Measurements from ENCODE around the gene CBLL2.

GRCh38 chrX:22310779-22311178 lies 38.1 kb downstream of the CBLL2 start:
- no peak for TF ChIP-seq POLR2A (IDR thresholded peaks at IDR 0.05)
- TF ChIP-seq CTCF (IDR thresholded peaks at IDR 0.05), result no peak
- no peak for TF ChIP-seq EP300 (IDR thresholded peaks at IDR 0.05)

All from sigmoid colon (tissue), 4 donors.